Activated CD4-positive, alpha-beta memory T cell treated with anti-CD3 and anti-CD28 coated beads, Interleukin-2, amount 10 ng/mL, durations not matched to agents 7 days and 5 days (primary cell): Measurements from ENCODE around the gene DCAF10. TPM values are rescaled to one million over a fixed set of nuclear protein-coding genes. Genes with fewer than 3 reads are reported as not detected.
A peak's percentile ranks its signal among the peaks of the same experiment; 100 is the strongest.
"Not testable (repeated sequence)": the region's sequence is repeated elsewhere in the genome, so short reads cannot be mapped to it uniquely, and the experiment has no call there.

Source experiments
- CTCF ChIA-PET: fragments of 350-600 bp; sonication (Branson Sonifier 250); formaldehyde crosslinking; loops from one replicate; lab custom pipeline; 2021; ENCODE audit warnings: antibody characterized with exemption, inconsistent platforms; lab: Charles Lee
- POLR2A ChIA-PET: fragments of 350-600 bp; sonication (Branson Sonifier 250); formaldehyde crosslinking; loops from one replicate; lab custom pipeline; 2021; ENCODE audit warnings: antibody characterized with exemption; lab: Charles Lee
- DNase-seq: peaks from one replicate; pipeline ENCODE4 v3.0.0-alpha.2; 2020
- H3K27ac Mint-ChIP-seq: one replicate; pipeline ENCODE4 v1.8.0; 2021; ENCODE audit warnings: mild to moderate bottlenecking, mixed read lengths
- H3K27me3 Mint-ChIP-seq: one replicate; pipeline ENCODE4 v1.8.0; 2021; ENCODE audit warnings: mixed read lengths
- H3K36me3 Mint-ChIP-seq: one replicate; pipeline ENCODE4 v1.8.0; 2021; ENCODE audit warnings: low read depth, mixed read lengths
- H3K4me1 Mint-ChIP-seq: one replicate; pipeline ENCODE4 v1.8.0; 2021; ENCODE audit warnings: mixed read lengths
- H3K4me3 Mint-ChIP-seq: one replicate; pipeline ENCODE4 v1.8.0; 2021; ENCODE audit warnings: mild to moderate bottlenecking, mixed read lengths
- H3K9me3 Mint-ChIP-seq: one replicate; pipeline ENCODE4 v1.8.0; 2021; ENCODE audit warnings: mixed read lengths
- total RNA-seq, 2 experiments: library from RNA; stranded (reverse); gene quantifications; one replicate each; pipeline ENCODE4 v1.2.3, GENCODE V29; 2021

DCAF10 gene
- total RNA-seq, 2 experiments from 2014 or later: 18.7 to 20.7 TPM

- peaks cover 62% of the 10 kb centered on the region for H3K36me3 Mint-ChIP-seq
These were observed 88.9 kb downstream of the DCAF10 start for GRCh38 chr9:37889536-37889935.

GRCh38 chr9:37891042-37891441 lies 90.4 kb downstream of the DCAF10 start:
- H3K27ac Mint-ChIP-seq, H3K4me1 Mint-ChIP-seq, H3K9me3 Mint-ChIP-seq, CTCF ChIA-PET, H3K27me3 Mint-ChIP-seq, DNase-seq, H3K4me3 Mint-ChIP-seq, POLR2A ChIA-PET: not testable (repeated sequence)
- H3K36me3 Mint-ChIP-seq: peaks cover 63% of the 10 kb centered on the region

More at GRCh38 chr9:37889536-37889935, 88.9 kb downstream of the DCAF10 start:
- no peak for DNase-seq
- POLR2A ChIA-PET: no interaction called here
- no peaks in the 10 kb centered on the region for H3K9me3 Mint-ChIP-seq
- peaks cover 12% of the 10 kb centered on the region for H3K4me1 Mint-ChIP-seq
- CTCF ChIA-PET: no interaction called here
- H3K4me3 Mint-ChIP-seq: no peak overlapping the region
- no peak overlapping the region for H3K27ac Mint-ChIP-seq
- H3K27me3 Mint-ChIP-seq: no peaks in the 10 kb centered on the region

DNA sequence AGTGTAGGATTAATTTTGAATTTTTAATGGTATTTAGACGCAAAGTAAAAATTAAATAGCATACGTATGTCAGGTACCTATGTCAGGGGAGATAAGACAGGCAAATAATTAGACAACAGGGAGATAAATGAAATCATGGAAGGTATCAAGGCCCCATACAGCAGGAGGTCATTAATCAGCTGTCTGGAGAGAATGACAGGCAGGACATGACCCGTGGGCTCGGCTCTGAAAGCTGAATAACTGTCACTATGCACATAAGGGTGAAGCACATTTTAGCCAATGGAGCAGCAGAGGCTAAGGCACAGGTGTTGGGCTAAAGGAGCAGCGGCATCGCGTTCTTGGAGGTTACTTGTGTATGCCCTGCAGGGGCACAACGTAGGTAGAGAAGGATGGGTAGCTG lies 91.5 kb downstream of the DCAF10 start:
- Mint-ChIP-seq H3K9me3 (no peaks in the 10 kb centered on the region), H3K4me1 (no peaks in the 10 kb centered on the region), H3K36me3 (peaks cover 67% of the 10 kb centered on the region), H3K4me3 (no peak overlapping the region), H3K27me3 (no peaks in the 10 kb centered on the region), H3K27ac (no peak overlapping the region)
- no peak for DNase-seq
- POLR2A ChIA-PET: interaction anchor here (1.6 kb wide), 1 partner anchor 11 kb away, joined by 7 read pairs; the partner anchor contains the start of gene SLC25A51
- CTCF ChIA-PET: no interaction called here

- DNase-seq: no peak
- Mint-ChIP-seq H3K9me3 (no peaks in the 10 kb centered on the region), H3K36me3 (peaks cover 57% of the 10 kb centered on the region), H3K4me1 (peaks cover 20% of the 10 kb centered on the region), H3K27me3 (no peaks in the 10 kb centered on the region), H3K27ac (no peak overlapping the region), H3K4me3 (no peak overlapping the region)
- CTCF ChIA-PET: no interaction called here
- POLR2A ChIA-PET: no interaction called here
These were observed 97.1 kb downstream of the DCAF10 start for GRCh38 chr9:37897665-37898064.

- no peaks in the 10 kb centered on the region for H3K9me3 Mint-ChIP-seq
- peaks cover 24% of the 10 kb centered on the region for H3K4me1 Mint-ChIP-seq
- peaks cover 44% of the 10 kb centered on the region for H3K36me3 Mint-ChIP-seq
- no peak overlapping the region for H3K4me3 Mint-ChIP-seq
- no peaks in the 10 kb centered on the region for H3K27me3 Mint-ChIP-seq
- no peak overlapping the region for H3K27ac Mint-ChIP-seq
- DNase-seq: no peak
- ChIA-PET CTCF (interaction anchor here (0.7 to 1.2 kb wide), 3 partner anchors 15 to 903 kb away, joined by 3 read pairs; no protein-coding TSS in a partner anchor), POLR2A (no interaction called here)
These were observed 98.4 kb downstream of the DCAF10 start for GRCh38 chr9:37899041-37899440.

DNA sequence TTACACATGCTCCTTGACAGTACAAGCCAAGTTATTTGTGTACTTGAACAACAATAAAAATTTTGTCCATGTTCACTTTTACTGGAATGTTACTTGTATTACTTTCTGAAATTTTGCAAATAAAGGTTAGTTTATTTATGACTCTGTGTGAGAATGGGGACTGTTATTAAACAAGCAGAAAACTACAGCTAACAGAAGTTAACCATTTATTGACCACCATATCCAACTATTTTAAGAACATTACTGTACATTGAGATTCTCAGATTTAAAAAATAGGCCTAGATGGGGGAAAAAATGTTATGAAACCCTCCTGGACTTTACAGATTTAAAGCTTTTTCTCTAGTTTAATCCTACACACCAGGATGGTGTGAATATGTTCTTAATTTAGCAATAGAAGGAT lies 101.5 kb downstream of the DCAF10 start:
- ChIA-PET POLR2A (interaction anchor here (1.7 to 2.0 kb wide), 2 partner anchors 9 to 416 kb away, joined by 7 read pairs; partner anchors contain the start of gene POLR1E), CTCF (interaction anchor here (1.2 to 2.6 kb wide), 5 partner anchors 11 to 310 kb away, joined by 3 to 14 read pairs (median 6); partner anchors contain the start of genes SHB and TOMM5)
- Mint-ChIP-seq H3K27me3 (peaks cover 5% of the 10 kb centered on the region), H3K9me3 (no peaks in the 10 kb centered on the region), H3K4me1 (peaks cover 38% of the 10 kb centered on the region), H3K4me3 (no peak overlapping the region), H3K27ac (no peak overlapping the region), H3K36me3 (peaks cover 20% of the 10 kb centered on the region)
- no peak for DNase-seq

- H3K4me1 Mint-ChIP-seq: peaks cover 34% of the 10 kb centered on the region
These were observed 102.4 kb downstream of the DCAF10 start for GRCh38 chr9:37902796-37903646.

DNA sequence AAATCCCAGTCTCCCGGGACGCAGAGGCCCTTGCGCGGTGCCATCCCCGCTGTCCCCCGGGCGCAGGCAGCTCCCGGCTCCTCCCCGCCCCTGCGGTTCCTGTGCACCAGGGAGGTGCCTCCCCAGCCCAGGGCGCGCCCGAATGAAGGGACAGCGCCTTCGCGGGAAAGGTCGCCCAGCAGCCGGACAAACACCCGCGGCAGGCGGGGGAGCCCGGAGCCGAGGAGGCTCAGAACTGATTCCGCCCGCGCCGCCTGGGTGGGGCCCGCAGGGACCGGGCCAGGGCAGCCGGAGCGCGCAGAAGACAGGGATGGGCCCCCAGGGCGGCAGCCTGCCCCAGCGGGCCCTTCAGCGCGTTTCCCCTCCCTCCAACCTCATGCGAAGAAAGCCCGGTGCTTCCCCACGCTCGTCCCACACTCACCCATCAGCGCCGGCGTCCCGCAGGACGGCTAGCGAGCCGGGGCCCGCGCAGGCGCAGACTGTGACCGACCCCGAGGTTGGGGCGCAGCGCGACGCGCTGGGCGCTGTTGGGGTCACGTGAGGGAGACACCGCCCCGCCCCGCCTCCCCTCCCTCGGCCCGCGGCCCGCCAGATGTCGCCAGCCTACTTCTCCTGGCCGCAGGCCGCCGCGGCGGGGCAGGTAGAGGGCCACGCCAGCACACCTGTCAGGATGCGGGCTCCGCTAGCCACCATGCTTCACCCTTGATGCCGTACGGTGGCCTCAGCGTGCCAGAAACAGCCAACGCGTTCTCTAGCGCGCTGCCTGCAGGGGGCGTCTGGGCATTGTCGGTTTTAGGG lies 103.2 kb downstream of the DCAF10 start, which contains the start of gene SLC25A51:
SLC25A51 (minus strand) TSS at position 481 of the 798 bp plus-strand sequence. CDS start 15,577 bp downstream, outside the sequence.
- POLR2A ChIA-PET: interaction anchor here (0.7 to 2.5 kb wide), 10 partner anchors 10 to 418 kb away, joined by 3 to 15 read pairs (median 6); partner anchors contain the start of genes DCAF10, EXOSC3, POLR1E and TOMM5
- H3K4me3 Mint-ChIP-seq: peak within 1 kb of the TSS; percentile 87
- peaks cover 5% of the 10 kb centered on the region for H3K27me3 Mint-ChIP-seq
- peaks cover 35% of the 10 kb centered on the region for H3K4me1 Mint-ChIP-seq
- peak; percentile 95 for DNase-seq
- CTCF ChIA-PET: interaction anchor here (0.8 to 2.6 kb wide), 9 partner anchors 9 to 422 kb away, joined by 3 to 14 read pairs (median 5); partner anchors contain the start of genes DCAF10, EXOSC3, SHB and TOMM5
- H3K9me3 Mint-ChIP-seq: no peaks in the 10 kb centered on the region
- H3K36me3 Mint-ChIP-seq: peaks cover 13% of the 10 kb centered on the region
- H3K27ac Mint-ChIP-seq: peak within 1 kb of the TSS; percentile 87

More at GRCh38 chr9:37902796-37903646, 102.4 kb downstream of the DCAF10 start:
- peaks cover 5% of the 10 kb centered on the region for H3K27me3 Mint-ChIP-seq
- peak; percentile 18 for DNase-seq
- peak overlapping the region; percentile 87 for H3K27ac Mint-ChIP-seq
- H3K4me3 Mint-ChIP-seq: peak overlapping the region; percentile 87
- H3K9me3 Mint-ChIP-seq: no peaks in the 10 kb centered on the region
- peaks cover 15% of the 10 kb centered on the region for H3K36me3 Mint-ChIP-seq
- ChIA-PET CTCF (interaction anchor here (0.8 to 2.6 kb wide), 11 partner anchors 10 to 421 kb away, joined by 3 to 14 read pairs (median 4); partner anchors contain the start of genes DCAF10, EXOSC3, SHB and TOMM5), POLR2A (interaction anchor here (0.9 to 2.5 kb wide), 10 partner anchors 10 to 436 kb away, joined by 3 to 15 read pairs (median 6); partner anchors contain the start of genes DCAF10, EXOSC3, POLR1E and TOMM5)

- Mint-ChIP-seq H3K27me3 (peaks cover 5% of the 10 kb centered on the region), H3K9me3 (no peaks in the 10 kb centered on the region), H3K4me3 (peak overlapping the region; percentile 87), H3K4me1 (peaks cover 36% of the 10 kb centered on the region), H3K27ac (peak overlapping the region; percentile 87), H3K36me3 (peaks cover 5% of the 10 kb centered on the region)
- CTCF ChIA-PET: interaction anchor here (1.3 kb wide), 1 partner anchor 9 kb away, joined by 8 read pairs; no protein-coding TSS in a partner anchor
- peak; percentile 24 for DNase-seq
- POLR2A ChIA-PET: interaction anchor here (0.7 to 2.5 kb wide), 2 partner anchors 104 to 312 kb away, joined by 5 to 15 read pairs; partner anchors contain the start of genes DCAF10 and TOMM5
These were observed 104.0 kb downstream of the DCAF10 start for GRCh38 chr9:37904445-37905130.

DNA sequence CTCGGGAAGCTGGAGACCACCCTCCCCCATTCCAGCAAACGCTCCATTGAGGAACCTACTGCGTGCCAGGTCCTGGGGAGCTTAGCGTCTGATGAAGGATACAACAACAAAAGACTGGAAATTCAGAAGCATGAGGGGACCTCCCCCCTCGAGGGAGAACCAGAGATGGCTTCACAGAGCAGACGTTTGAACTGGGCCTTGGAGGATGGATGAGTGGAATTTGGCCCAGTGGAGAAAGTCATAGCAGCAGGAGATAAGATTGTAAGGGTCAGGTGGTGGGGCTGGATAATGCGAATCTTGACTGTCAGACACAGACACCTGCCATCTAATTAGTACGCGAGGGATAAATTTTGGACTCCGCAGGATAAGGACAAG lies 104.5 kb downstream of the DCAF10 start:
- ChIA-PET POLR2A (no interaction called here), CTCF (interaction anchor here (1.3 kb wide), 1 partner anchor 9 kb away, joined by 8 read pairs; no protein-coding TSS in a partner anchor)
- Mint-ChIP-seq H3K36me3 (peaks cover 3% of the 10 kb centered on the region), H3K27ac (no peak overlapping the region), H3K27me3 (peaks cover 5% of the 10 kb centered on the region), H3K4me3 (peak overlapping the region; percentile 87), H3K4me1 (peaks cover 36% of the 10 kb centered on the region), H3K9me3 (no peaks in the 10 kb centered on the region)
- peak; percentile 16 for DNase-seq

GRCh38 chr9:37905776-37906175 lies 105.2 kb downstream of the DCAF10 start:
- peak; percentile 9 for DNase-seq
- Mint-ChIP-seq H3K4me3 (no peak overlapping the region), H3K27me3 (peaks cover 5% of the 10 kb centered on the region), H3K36me3 (peaks cover under 1% of the 10 kb centered on the region), H3K4me1 (peaks cover 34% of the 10 kb centered on the region), H3K9me3 (no peaks in the 10 kb centered on the region), H3K27ac (no peak overlapping the region)
- ChIA-PET CTCF (interaction anchor here (1.3 kb wide), 1 partner anchor 8 kb away, joined by 8 read pairs; no protein-coding TSS in a partner anchor), POLR2A (no interaction called here)
